Kidney (tissue), 14 donors: ENCODE data around the gene CFAP52. TPM values are rescaled to one million over a fixed set of nuclear protein-coding genes. Genes with fewer than 3 reads are reported as not detected.

Experiments used
- DNase-seq, 5 donors: peaks; one replicate each; pipeline ENCODE4 v3.0.0-alpha.2; 2013 to 2020
- FAIRE-seq: peaks from 2 replicates; lab custom pipeline; 2012; peaks lifted over from hg19 to GRCh38; lab: Jason Lieb, UNC
- H3K27ac ChIP-seq, 2 donors: one replicate each; pipeline ENCODE4 v1.7.0; 2013; ENCODE audit warnings: low read depth in 2 of 2, low read length in 2 of 2, inconsistent platforms in 1 of 2
- H3K27me3 ChIP-seq: one replicate; pipeline ENCODE4 v1.7.1; 2013; ENCODE audit warnings: low read length, inconsistent platforms; ENCODE audit not compliant: control insufficient read depth, insufficient read depth
- H3K36me3 ChIP-seq, 3 donors: one replicate each; pipeline versions ENCODE4 v1.7.0 to v1.7.1; 2013; ENCODE audit warnings: low read length in 3 of 3, control low read depth in 1 of 3, inconsistent platforms in 1 of 3; ENCODE audit not compliant: insufficient read depth in 3 of 3, control insufficient read depth in 2 of 3
- H3K4me1 ChIP-seq, 3 donors: one replicate each; pipeline versions ENCODE4 v1.7.0 to v1.7.1; 2013; ENCODE audit warnings: low read length in 3 of 3, inconsistent platforms in 1 of 3, low read depth in 1 of 3; ENCODE audit not compliant: control insufficient read depth in 2 of 3, insufficient read depth in 2 of 3
- H3K4me3 ChIP-seq, 3 donors: one replicate each; pipeline versions ENCODE4 v1.7.0 to v1.8.1; 2013; ENCODE audit warnings: low read length in 3 of 3, control low read depth in 1 of 3, inconsistent platforms in 1 of 3
- H3K9ac ChIP-seq, 3 donors: one replicate each; pipeline versions ENCODE4 v1.7.0 to v1.7.1; 2013; ENCODE audit warnings: low read length in 3 of 3, control low read depth in 1 of 3, inconsistent platforms in 1 of 3
- H3K9me3 ChIP-seq, 3 donors: one replicate each; pipeline versions ENCODE4 v1.7.0 to v1.7.1; 2013; ENCODE audit warnings: low read length in 3 of 3, control low read depth in 1 of 3, inconsistent platforms in 1 of 3; ENCODE audit not compliant: control insufficient read depth in 2 of 3, insufficient read depth in 1 of 3
- CTCF ChIP-seq: IDR thresholded peaks from 3 replicates; pipeline ENCODE4 v1.5.1; 2012; ENCODE audit warnings: mild to moderate bottlenecking, moderate library complexity, borderline replicate concordance; ENCODE audit not compliant: insufficient read depth; ENCODE audit errors: extremely low read depth
- intact Hi-C: fragments of 100-400 bp; cut with DNase I; formaldehyde crosslinking; loops from one replicate; pipeline ENCODE4 v1.11.1; 2022
- polyA plus RNA-seq: library from polyadenylated mRNA; stranded (reverse); fragments of 350-450 nt; fragmentation: Illumina TruSeq; extraction: RNeasy Lipid Tissue Mini Kit (QIAGEN cat#74804); gene quantifications from one replicate; pipeline ENCODE4 v1.2.3, GENCODE V29; 2014; ENCODE audit warnings: low read depth, low replicate concordance; ENCODE audit not compliant: insufficient read depth
- total RNA-seq: library from RNA; stranded (reverse); fragmentation: NEBNext Ultra II Directional; extraction: Animal tissue kit (Norgen Biotek cat#: 25700); gene quantifications from one replicate; pipeline ENCODE4 v1.2.1, GENCODE V29; 2021
- donor health status: control.
- donor health status: control.
- donor health status: control.
- donor health status: control.
- donor health status: control.
- donor health status: DM: yes; HTN: yes; CAD: no.
- donor health status: Normal renal cell carcinoma (clear cell type).

The CFAP52 gene
- total and polyA plus RNA-seq, 2 donors from 2014 or later = 1.7 TPM; not detected in 1

GRCh38 chr17:9531034-9531433 lies 45.4 kb upstream of the CFAP52 start:
- Histone ChIP-seq H3K27me3 (no peaks in the 10 kb centered on the region), H3K9me3 (no peaks in the 10 kb centered on the region), H3K9ac (no peak overlapping the region), H3K4me3 (no peak overlapping the region), H3K36me3 (no peaks in the 10 kb centered on the region), H3K27ac (no peak overlapping the region), H3K4me1 (no peaks in the 10 kb centered on the region)
- DNase-seq (no peak), FAIRE-seq (no peak)
- intact Hi-C loops = no loop called here
- TF ChIP-seq CTCF = no peak

GRCh38 chr17:9532715-9533114 lies 43.7 kb upstream of the CFAP52 start:
- H3K9me3 ChIP-seq = no peaks in the 10 kb centered on the region
- no peak overlapping the region for H3K4me3 ChIP-seq
- FAIRE-seq (no peak), DNase-seq (no peak)
- no peaks in the 10 kb centered on the region for H3K4me1 ChIP-seq
- no peaks in the 10 kb centered on the region for H3K27me3 ChIP-seq
- no peaks in the 10 kb centered on the region for H3K36me3 ChIP-seq
- TF ChIP-seq CTCF = no peak
- intact Hi-C loops = no loop called here
- H3K9ac ChIP-seq = no peak overlapping the region
- no peak overlapping the region for H3K27ac ChIP-seq

- Histone ChIP-seq H3K9me3 (no peaks in the 10 kb centered on the region), H3K9ac (no peak overlapping the region)
These were observed 43.0 kb upstream of the CFAP52 start for GRCh38 chr17:9533441-9533840.

More at GRCh38 chr17:9533441-9533840, 43.0 kb upstream of the CFAP52 start:
- FAIRE-seq = no peak
- no peaks in the 10 kb centered on the region for H3K4me1 ChIP-seq
- H3K4me3 ChIP-seq = no peak overlapping the region
- no peak for TF ChIP-seq CTCF
- no peak overlapping the region for H3K27ac ChIP-seq
- no peaks in the 10 kb centered on the region for H3K36me3 ChIP-seq
- no peaks in the 10 kb centered on the region for H3K27me3 ChIP-seq
- intact Hi-C loops = no loop called here
- no peak for DNase-seq
